A172 (cell line): ENCODE data around the gene DDR1. TPM values are rescaled to one million over a fixed set of nuclear protein-coding genes. Genes with fewer than 3 reads are reported as not detected.

Source experiments
- total RNA-seq: library from RNA; depleted of rRNA; stranded (reverse); fragments of >200 nt; shearing (Covaris generic); gene quantifications from 2 replicates; pipeline ENCODE4 v1.2.3, GENCODE V29; 2014; rRNA removed

Gene DDR1
- total RNA-seq, 1 experiment from 2014 or later, result 39.0 TPM

Other genes starting within 250 kb of the DDR1 start
- 4.8 and 6.1 TPM in 2 replicates for gene C6orf136, start 237.4 kb upstream of the DDR1 start, total RNA-seq
- 30.4 and 36.1 TPM in 2 replicates for gene DHX16, start 211.5 kb upstream of the DDR1 start, total RNA-seq
- gene PPP1R18, start 197.9 kb upstream of the DDR1 start, total RNA-seq, result 62.3 and 66.2 TPM in 2 replicates
- gene NRM, start 193.5 kb upstream of the DDR1 start, total RNA-seq, result 13.2 and 14.0 TPM in 2 replicates
- gene MDC1, start 167.2 kb upstream of the DDR1 start, total RNA-seq, result 4.8 and 7.6 TPM in 2 replicates
- 1,118 and 1,364 TPM in 2 replicates for gene TUBB, start 164.2 kb upstream of the DDR1 start, total RNA-seq
- 163 and 165 TPM in 2 replicates for gene FLOT1, start 141.8 kb upstream of the DDR1 start, total RNA-seq
- gene IER3, start 140.0 kb upstream of the DDR1 start, total RNA-seq, result 61.1 and 63.2 TPM in 2 replicates
- gene GTF2H4, start 23.7 kb downstream of the DDR1 start, total RNA-seq, result 8.9 and 24.9 TPM in 2 replicates
- 25.2 and 28.2 TPM in 2 replicates for gene VARS2, start 29.7 kb downstream of the DDR1 start, total RNA-seq
- gene SFTA2, start 47.7 kb downstream of the DDR1 start, total RNA-seq, result not detected in 2 replicates
- gene MUCL3, start 56.5 kb downstream of the DDR1 start, total RNA-seq, result 0.43 TPM in 1 of 2 replicates, not detected in the other
- not detected in 2 replicates for gene MUC21, start 99.2 kb downstream of the DDR1 start, total RNA-seq
- gene MUC22, start 126.0 kb downstream of the DDR1 start, total RNA-seq, result 0.14 TPM in 1 of 2 replicates, not detected in the other
- 2.4 TPM in 2 replicates for gene C6orf15, start 228.1 kb downstream of the DDR1 start, total RNA-seq
- gene PSORS1C1, start 230.3 kb downstream of the DDR1 start, total RNA-seq, result 1.1 and 3.4 TPM in 2 replicates
- not detected in 2 replicates for gene CDSN, start 235.9 kb downstream of the DDR1 start, total RNA-seq